ENCODE data around the gene EPN2. TPM values are rescaled to one million over a fixed set of nuclear protein-coding genes. Genes with fewer than 3 reads are reported as not detected.

Gene EPN2
- total and polyA plus RNA-seq, 2 experiments from 2014 or later: 19.0 to 35.9 TPM

DNA sequence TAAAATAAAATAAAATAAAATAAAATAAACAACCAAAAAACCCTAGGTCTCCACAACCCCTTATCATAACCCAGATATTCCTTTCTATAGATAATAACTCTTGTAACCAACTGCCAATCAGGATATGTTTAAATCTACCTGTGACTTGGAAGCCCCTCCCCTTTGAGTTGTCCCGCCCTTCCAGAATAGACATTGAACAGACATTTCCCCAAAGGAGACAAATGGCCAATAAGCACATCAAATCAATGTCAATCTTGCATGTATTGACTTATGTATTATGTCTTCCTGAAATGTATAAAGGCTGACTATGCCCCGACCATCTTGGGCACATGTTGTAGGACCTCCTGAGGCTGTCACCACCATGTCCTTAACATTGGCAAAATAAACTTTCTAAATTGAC, 139.6 kb downstream of the EPN2 start:
- Histone ChIP-seq H3K9me3 (ENCODE audit: low read depth) (no peaks in the 10 kb centered on the region), H3K36me3 (replicated peaks; ENCODE audit: insufficient read depth, low read depth) (no peaks in the 10 kb centered on the region), H4K20me1 (ENCODE audit: insufficient read depth, poor library complexity, severe bottlenecking) (no peaks in the 10 kb centered on the region), H3K27me3 (no peaks in the 10 kb centered on the region), H2AFZ (peak overlapping the region; percentile 34), H3K79me2 (peaks cover 27% of the 10 kb centered on the region), H3K4me2 (peak overlapping the region; percentile 86), H3K4me3 (peak overlapping the region; percentile 47), H3K9me2 (replicated peaks; ENCODE audit: insufficient read depth) (no peaks in the 10 kb centered on the region), H3K4me1 (ENCODE audit: insufficient read depth) (no peaks in the 10 kb centered on the region), H3K27ac (peak overlapping the region; percentile 91)
- no peak for DNase-seq (ENCODE audit: low spot score)
- TF ChIP-seq, protein P1, sequence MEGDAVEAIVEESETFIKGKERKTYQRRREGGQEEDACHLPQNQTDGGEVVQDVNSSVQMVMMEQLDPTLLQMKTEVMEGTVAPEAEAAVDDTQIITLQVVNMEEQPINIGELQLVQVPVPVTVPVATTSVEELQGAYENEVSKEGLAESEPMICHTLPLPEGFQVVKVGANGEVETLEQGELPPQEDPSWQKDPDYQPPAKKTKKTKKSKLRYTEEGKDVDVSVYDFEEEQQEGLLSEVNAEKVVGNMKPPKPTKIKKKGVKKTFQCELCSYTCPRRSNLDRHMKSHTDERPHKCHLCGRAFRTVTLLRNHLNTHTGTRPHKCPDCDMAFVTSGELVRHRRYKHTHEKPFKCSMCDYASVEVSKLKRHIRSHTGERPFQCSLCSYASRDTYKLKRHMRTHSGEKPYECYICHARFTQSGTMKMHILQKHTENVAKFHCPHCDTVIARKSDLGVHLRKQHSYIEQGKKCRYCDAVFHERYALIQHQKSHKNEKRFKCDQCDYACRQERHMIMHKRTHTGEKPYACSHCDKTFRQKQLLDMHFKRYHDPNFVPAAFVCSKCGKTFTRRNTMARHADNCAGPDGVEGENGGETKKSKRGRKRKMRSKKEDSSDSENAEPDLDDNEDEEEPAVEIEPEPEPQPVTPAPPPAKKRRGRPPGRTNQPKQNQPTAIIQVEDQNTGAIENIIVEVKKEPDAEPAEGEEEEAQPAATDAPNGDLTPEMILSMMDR (IDR thresholded peaks at IDR 0.05; ENCODE audit: poor library complexity): no peak
- TF ChIP-seq EZH2phosphoT487 (IDR thresholded peaks at IDR 0.05; ENCODE audit: low read depth, severe bottlenecking, unreplicated experiment): no peak
- TF ChIP-seq EZH2 (IDR thresholded peaks at IDR 0.05; ENCODE audit: borderline replicate concordance): no peak
- WGBS (ENCODE audit: low lambda C conversion rate, missing lambda C conversion rate): 51% methylated on average over 2 of the region's 2 CpGs

DNA sequence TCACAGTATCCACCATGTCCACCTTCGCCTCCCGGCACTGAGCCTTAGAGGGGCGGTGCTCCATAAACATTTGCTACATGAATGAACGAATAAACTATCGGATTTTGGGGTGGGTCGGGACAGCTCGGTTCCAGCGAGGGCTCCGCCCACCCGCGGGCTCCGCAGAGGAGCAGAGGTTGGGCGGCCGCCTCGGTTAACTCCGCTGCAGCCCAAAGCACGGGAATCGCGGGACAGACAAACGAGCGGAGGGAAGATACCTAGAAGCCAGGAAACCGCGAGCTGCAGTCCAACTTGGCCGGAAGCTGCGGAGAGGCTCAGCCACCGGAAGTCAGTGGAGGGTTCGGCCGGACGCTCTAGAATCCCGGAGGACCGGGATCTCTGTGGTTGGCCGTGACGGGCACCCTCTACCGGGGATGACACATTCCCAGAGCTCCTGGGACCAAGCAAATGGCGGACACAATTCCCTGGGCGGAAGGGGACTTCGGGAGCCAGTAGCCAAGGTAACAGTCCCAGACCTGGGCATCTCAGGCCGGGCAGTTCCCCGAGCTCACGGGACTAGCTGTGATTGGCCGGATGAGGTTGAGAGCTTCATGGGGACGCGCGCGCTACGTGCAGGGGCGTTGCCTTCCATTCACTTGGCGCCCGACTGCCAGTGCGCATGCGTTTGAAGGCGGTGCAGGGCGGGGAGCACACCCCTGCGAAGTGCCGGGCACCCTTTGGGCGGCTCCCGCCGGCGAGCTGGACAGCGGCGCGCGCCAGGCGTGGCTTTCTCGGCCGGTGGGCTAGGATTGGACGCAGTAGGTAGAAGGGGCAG, 140.6 kb downstream of the EPN2 start:
- H4K20me1 ChIP-seq (ENCODE audit: insufficient read depth, poor library complexity, severe bottlenecking): no peaks in the 10 kb centered on the region

DNA sequence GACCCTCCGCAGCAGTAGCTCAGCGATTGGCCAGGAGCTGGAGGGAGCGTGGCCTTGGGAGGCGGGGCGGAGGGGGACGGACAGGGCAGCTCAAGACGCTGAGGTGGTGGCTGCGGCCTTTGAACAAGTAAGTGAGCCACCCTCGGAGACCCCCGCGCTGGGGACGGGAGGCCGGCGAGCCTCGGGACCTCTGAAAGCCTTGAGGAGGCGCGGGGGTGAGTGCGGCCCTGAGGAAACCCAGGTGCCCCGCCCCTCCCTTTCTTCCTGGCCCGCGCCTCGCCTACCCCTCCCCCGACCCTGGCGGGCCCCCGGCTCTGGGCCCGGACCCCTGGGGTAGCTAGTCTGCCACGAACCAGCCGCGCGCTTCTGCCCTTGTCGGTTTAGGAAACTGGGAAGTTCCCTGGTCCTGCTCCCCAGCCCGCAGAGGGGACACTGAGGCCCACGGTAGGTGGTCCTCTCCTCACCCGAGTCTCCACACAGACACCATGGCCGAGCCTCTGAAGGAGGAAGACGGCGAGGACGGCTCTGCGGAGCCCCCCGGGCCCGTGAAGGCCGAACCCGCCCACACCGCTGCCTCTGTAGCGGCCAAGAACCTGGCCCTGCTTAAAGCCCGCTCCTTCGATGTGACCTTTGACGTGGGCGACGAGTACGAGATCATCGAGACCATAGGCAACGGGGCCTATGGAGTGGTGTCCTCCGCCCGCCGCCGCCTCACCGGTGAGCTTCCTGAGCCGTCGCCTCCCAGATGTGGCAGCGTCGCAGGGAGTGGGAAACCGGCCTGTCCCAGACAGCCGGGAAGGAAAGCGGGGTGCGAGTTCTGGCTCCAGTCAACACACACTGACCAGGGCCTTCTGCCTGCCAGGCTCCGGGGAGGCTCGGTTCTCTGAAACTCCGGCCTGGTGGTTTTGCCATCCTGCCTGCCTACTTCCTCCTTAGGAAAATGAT, 141.5 kb downstream of the EPN2 start, which contains the start of gene MAPK7:
Gene MAPK7 (plus strand): TSS at position 83 of the 945 bp plus-strand sequence. CDS start 403 bp downstream, at position 486.
- Histone ChIP-seq H3K4me1 (ENCODE audit: insufficient read depth) (peaks cover 6% of the 10 kb centered on the region), H2AFZ (peak within 1 kb of the TSS; percentile 34), H3K27ac (peak within 1 kb of the TSS; percentile 95), H3K27me3 (no peaks in the 10 kb centered on the region), H4K20me1 (ENCODE audit: insufficient read depth, poor library complexity, severe bottlenecking) (no peaks in the 10 kb centered on the region), H3K9me2 (replicated peaks; ENCODE audit: insufficient read depth) (no peaks in the 10 kb centered on the region), H3K36me3 (replicated peaks; ENCODE audit: insufficient read depth, low read depth) (no peaks in the 10 kb centered on the region), H3K4me2 (peak within 1 kb of the TSS; percentile 94), H3K79me2 (peaks cover 27% of the 10 kb centered on the region), H3K4me3 (peak within 1 kb of the TSS; percentile 47), H3K9me3 (ENCODE audit: low read depth) (no peaks in the 10 kb centered on the region)
- peak; percentile 42 for DNase-seq (ENCODE audit: low spot score)
- TF ChIP-seq EZH2phosphoT487 (IDR thresholded peaks at IDR 0.05; ENCODE audit: low read depth, severe bottlenecking, unreplicated experiment) (no peak), EZH2 (IDR thresholded peaks at IDR 0.05; ENCODE audit: borderline replicate concordance) (no peak)
- TF ChIP-seq, protein P1 (IDR thresholded peaks at IDR 0.05; ENCODE audit: poor library complexity): no peak
- WGBS (ENCODE audit: low lambda C conversion rate, missing lambda C conversion rate): 7% methylated on average over 48 of the region's 69 CpGs

More for the DNA sequence above, 140.6 kb downstream of the EPN2 start:
- Histone ChIP-seq H3K9me3 (ENCODE audit: low read depth) (no peaks in the 10 kb centered on the region), H3K9me2 (replicated peaks; ENCODE audit: insufficient read depth) (no peaks in the 10 kb centered on the region), H3K4me2 (peak overlapping the region; percentile 86), H3K27me3 (no peaks in the 10 kb centered on the region), H3K79me2 (peaks cover 27% of the 10 kb centered on the region), H3K27ac (peak overlapping the region; percentile 91), H3K4me1 (ENCODE audit: insufficient read depth) (no peaks in the 10 kb centered on the region), H2AFZ (peak overlapping the region; percentile 34), H3K4me3 (peak overlapping the region; percentile 47), H3K36me3 (replicated peaks; ENCODE audit: insufficient read depth, low read depth) (no peaks in the 10 kb centered on the region)
- WGBS (ENCODE audit: low lambda C conversion rate, missing lambda C conversion rate): 1% methylated on average over 67 of the region's 67 CpGs
- no peak for TF ChIP-seq EZH2 (IDR thresholded peaks at IDR 0.05; ENCODE audit: borderline replicate concordance)
- TF ChIP-seq, protein P1 (IDR thresholded peaks at IDR 0.05; ENCODE audit: poor library complexity): no peak
- no peak for TF ChIP-seq EZH2phosphoT487 (IDR thresholded peaks at IDR 0.05; ENCODE audit: low read depth, severe bottlenecking, unreplicated experiment)
- peak; percentile 99 for DNase-seq (ENCODE audit: low spot score)

All from hepatocyte (in vitro differentiated cells).